WTC11 (cell line): ENCODE data around the gene PRSS33. TPM values are rescaled to one million over a fixed set of nuclear protein-coding genes. Genes with fewer than 3 reads are reported as not detected.
A peak's percentile ranks its signal among the peaks of the same experiment; 100 is the strongest.

ENCODE experiments used
- ATAC-seq: fragments of 200-7000 bp; cut with Tn5 transposase; 2 replicates; pipeline ENCODE4 v1.10.0; 2021; ENCODE audit warnings: mild to moderate bottlenecking, moderate library complexity
- CTCF ChIA-PET: fragments of 300-600 bp; sonication (Branson Sonifier 250); formaldehyde crosslinking; loops from one replicate; lab custom pipeline; 2021; ENCODE audit warnings: antibody characterized with exemption; lab: Charles Lee
- POLR2A ChIA-PET: fragments of 350-600 bp; sonication (Branson Sonifier 250); formaldehyde crosslinking; loops from one replicate; lab custom pipeline; 2021; ENCODE audit warnings: antibody characterized with exemption; lab: Charles Lee
- DNase-seq: peaks from one replicate; pipeline ENCODE4 v3.0.0; 2021; ENCODE audit warnings: low spot score
- H3K27ac Mint-ChIP-seq: 2 replicates; pipeline ENCODE4 v1.8.0; 2021; ENCODE audit warnings: mixed read lengths
- H3K27me3 Mint-ChIP-seq: 2 replicates; pipeline ENCODE4 v1.8.0; 2021; ENCODE audit warnings: low read depth, mild to moderate bottlenecking, moderate library complexity, mixed read lengths
- H3K36me3 Mint-ChIP-seq: 2 replicates; pipeline ENCODE4 v1.8.0; 2021; ENCODE audit warnings: mixed read lengths
- H3K4me1 Mint-ChIP-seq: 2 replicates; pipeline ENCODE4 v1.8.0; 2022; ENCODE audit warnings: mixed read lengths
- H3K4me3 Mint-ChIP-seq: 2 replicates; pipeline ENCODE4 v1.8.0; 2021; ENCODE audit warnings: mild to moderate bottlenecking, moderate library complexity, mixed read lengths
- H3K9me3 Mint-ChIP-seq: 2 replicates; pipeline ENCODE4 v1.8.0; 2021; ENCODE audit warnings: mixed read lengths
- CREM ChIP-seq: sonication (generic); formaldehyde crosslinking; IDR thresholded peaks from 2 replicates; pipeline ENCODE4 v1.8.1; 2022; ENCODE audit warnings: mild to moderate bottlenecking, missing genetic modification reagents, moderate library complexity
- FOXJ3 ChIP-seq: sonication (generic); formaldehyde crosslinking; IDR thresholded peaks from 2 replicates; pipeline ENCODE4 v1.9.0; 2021; ENCODE audit warnings: missing genetic modification reagents, mild to moderate bottlenecking, borderline replicate concordance
- HMGA2 ChIP-seq: fragments of 250-450 bp; sonication (Bioruptor Pico); IDR thresholded peaks from 2 replicates; pipeline ENCODE4 v1.4.0; 2021; ENCODE audit warnings: mild to moderate bottlenecking, moderate library complexity
- IRF2 ChIP-seq: sonication (generic); formaldehyde crosslinking; IDR thresholded peaks from 2 replicates; pipeline ENCODE4 v1.8.0; 2022; ENCODE audit warnings: low read depth, missing genetic modification reagents, borderline replicate concordance
- JUN ChIP-seq: sonication (generic); formaldehyde crosslinking; IDR thresholded peaks from 2 replicates; pipeline ENCODE4 v1.8.0; 2023; ENCODE audit warnings: mild to moderate bottlenecking, missing genetic modification reagents
- NFATC4 ChIP-seq: fragments of 250-450 bp; sonication (Bioruptor Pico); IDR thresholded peaks from 2 replicates; pipeline ENCODE4 v1.9.0; 2021; ENCODE audit warnings: mild to moderate bottlenecking
- PRRX2 ChIP-seq: fragments of 250-450 bp; sonication (Bioruptor Pico); IDR thresholded peaks from 2 replicates; pipeline ENCODE4 v1.8.0; 2021; ENCODE audit warnings: mild to moderate bottlenecking
- RELA ChIP-seq: sonication (generic); formaldehyde crosslinking; IDR thresholded peaks from 2 replicates; pipeline ENCODE4 v1.8.1; 2022; ENCODE audit warnings: missing genetic modification reagents, mild to moderate bottlenecking, borderline replicate concordance
- RORB ChIP-seq: fragments of 250-450 bp; sonication (Bioruptor Pico); IDR thresholded peaks from 2 replicates; pipeline ENCODE4 v1.9.0; 2021; ENCODE audit warnings: mild to moderate bottlenecking
- SMAD4 ChIP-seq: sonication (generic); formaldehyde crosslinking; IDR thresholded peaks from 2 replicates; pipeline ENCODE4 v1.8.0; 2022; ENCODE audit warnings: mild to moderate bottlenecking, missing genetic modification reagents
- SOX15 ChIP-seq: fragments of 250-450 bp; sonication (Bioruptor Pico); IDR thresholded peaks from 2 replicates; pipeline ENCODE4 v1.9.0; 2021; ENCODE audit warnings: mild to moderate bottlenecking
- ZNF121 ChIP-seq: sonication (generic); formaldehyde crosslinking; IDR thresholded peaks from 2 replicates; pipeline ENCODE4 v1.8.0; 2023; ENCODE audit warnings: missing genetic modification reagents
- ZNF423 ChIP-seq: fragments of 250-450 bp; sonication (Bioruptor Pico); IDR thresholded peaks from 2 replicates; pipeline ENCODE4 v2.1.2; 2022; ENCODE audit warnings: mild to moderate bottlenecking, moderate library complexity
- total RNA-seq: library from RNA; stranded (reverse); gene quantifications from 3 replicates; pipeline ENCODE4 v1.2.3, GENCODE V29; 2021
- TF ChIP-seq, protein P1 (sequence below): sonication (generic); formaldehyde crosslinking; IDR thresholded peaks from 2 replicates; pipeline ENCODE4 v1.8.1; 2023; ENCODE audit warnings: mild to moderate bottlenecking, missing genetic modification reagents, borderline replicate concordance
- TF ChIP-seq, protein P2 (sequence below): sonication (generic); formaldehyde crosslinking; IDR thresholded peaks from 2 replicates; pipeline ENCODE4 v1.8.1; 2022; ENCODE audit warnings: low read depth, mild to moderate bottlenecking, moderate library complexity, missing genetic modification reagents, borderline replicate concordance
- TF ChIP-seq, protein P3 (sequence below): fragments of 250-450 bp; sonication (Bioruptor Pico); IDR thresholded peaks from 2 replicates; pipeline ENCODE4 v1.8.0; 2021; ENCODE audit warnings: mild to moderate bottlenecking
- TF ChIP-seq, protein P4 (sequence below): sonication (generic); formaldehyde crosslinking; IDR thresholded peaks from 2 replicates; pipeline ENCODE4 v1.8.0; 2022; ENCODE audit warnings: mild to moderate bottlenecking, missing genetic modification reagents
- TF ChIP-seq, protein P5 (sequence below): sonication (generic); formaldehyde crosslinking; IDR thresholded peaks from 2 replicates; pipeline ENCODE4 v1.8.0; 2022; ENCODE audit warnings: mild to moderate bottlenecking, missing genetic modification reagents
- TF ChIP-seq, protein P6 (sequence below): fragments of 250-450 bp; sonication (Bioruptor Pico); IDR thresholded peaks from 2 replicates; pipeline ENCODE4 v1.9.0; 2021; ENCODE audit warnings: mild to moderate bottlenecking
- TF ChIP-seq, protein P7 (sequence below): sonication (generic); formaldehyde crosslinking; IDR thresholded peaks from 2 replicates; pipeline ENCODE4 v1.8.0; 2022; ENCODE audit warnings: mild to moderate bottlenecking, missing genetic modification reagents
- TF ChIP-seq, protein P8 (sequence below): sonication (generic); formaldehyde crosslinking; IDR thresholded peaks from 2 replicates; pipeline ENCODE4 v1.8.1; 2022; ENCODE audit warnings: low read depth, missing genetic modification reagents, borderline replicate concordance

PRSS33 gene
- total RNA-seq, 1 experiment from 2014 or later, result 0.24 TPM

DNA sequence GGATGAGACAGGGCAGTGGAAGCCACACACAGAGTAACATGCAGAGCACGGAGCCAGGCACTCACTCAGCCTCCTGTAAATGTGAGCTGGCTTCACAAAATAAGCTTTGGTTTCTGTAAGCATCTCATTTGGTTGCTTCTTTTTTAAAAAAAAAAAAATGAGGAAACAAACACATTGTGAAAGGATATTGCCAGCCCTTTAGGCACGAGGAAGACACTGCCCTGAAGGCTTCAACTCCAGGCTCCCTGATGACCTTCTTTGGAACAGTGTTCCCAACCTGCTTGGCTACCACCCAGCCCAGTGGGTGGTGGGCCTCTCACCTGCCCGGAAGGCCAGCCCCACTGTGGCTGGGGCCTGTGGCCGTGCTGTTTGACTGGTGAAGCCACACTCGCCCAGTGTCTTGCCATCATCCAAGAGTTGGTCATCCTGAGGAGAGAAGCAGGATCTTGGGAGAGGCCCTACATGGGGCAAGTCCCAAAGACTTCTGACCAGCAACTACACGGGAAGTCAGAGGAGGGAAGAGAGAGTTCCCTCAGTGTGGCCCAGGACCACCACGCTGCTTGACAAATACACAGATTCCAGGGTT, 12.1 kb downstream of the PRSS33 start:
- ATAC-seq (no peak), DNase-seq (no peak)
- H3K4me3 Mint-ChIP-seq, result peak overlapping the region; percentile 93
- no peaks in the 10 kb centered on the region for H3K27me3 Mint-ChIP-seq
- ChIA-PET CTCF (interaction anchor here (0.8 to 1.4 kb wide), 2 partner anchors 41 to 67 kb away, joined by 3 to 4 read pairs; partner anchors contain the start of gene PRSS21), POLR2A (no interaction called here)
- H3K9me3 Mint-ChIP-seq, result no peaks in the 10 kb centered on the region
- H3K36me3 Mint-ChIP-seq, result peaks cover 31% of the 10 kb centered on the region
- TF ChIP-seq, protein P1, sequence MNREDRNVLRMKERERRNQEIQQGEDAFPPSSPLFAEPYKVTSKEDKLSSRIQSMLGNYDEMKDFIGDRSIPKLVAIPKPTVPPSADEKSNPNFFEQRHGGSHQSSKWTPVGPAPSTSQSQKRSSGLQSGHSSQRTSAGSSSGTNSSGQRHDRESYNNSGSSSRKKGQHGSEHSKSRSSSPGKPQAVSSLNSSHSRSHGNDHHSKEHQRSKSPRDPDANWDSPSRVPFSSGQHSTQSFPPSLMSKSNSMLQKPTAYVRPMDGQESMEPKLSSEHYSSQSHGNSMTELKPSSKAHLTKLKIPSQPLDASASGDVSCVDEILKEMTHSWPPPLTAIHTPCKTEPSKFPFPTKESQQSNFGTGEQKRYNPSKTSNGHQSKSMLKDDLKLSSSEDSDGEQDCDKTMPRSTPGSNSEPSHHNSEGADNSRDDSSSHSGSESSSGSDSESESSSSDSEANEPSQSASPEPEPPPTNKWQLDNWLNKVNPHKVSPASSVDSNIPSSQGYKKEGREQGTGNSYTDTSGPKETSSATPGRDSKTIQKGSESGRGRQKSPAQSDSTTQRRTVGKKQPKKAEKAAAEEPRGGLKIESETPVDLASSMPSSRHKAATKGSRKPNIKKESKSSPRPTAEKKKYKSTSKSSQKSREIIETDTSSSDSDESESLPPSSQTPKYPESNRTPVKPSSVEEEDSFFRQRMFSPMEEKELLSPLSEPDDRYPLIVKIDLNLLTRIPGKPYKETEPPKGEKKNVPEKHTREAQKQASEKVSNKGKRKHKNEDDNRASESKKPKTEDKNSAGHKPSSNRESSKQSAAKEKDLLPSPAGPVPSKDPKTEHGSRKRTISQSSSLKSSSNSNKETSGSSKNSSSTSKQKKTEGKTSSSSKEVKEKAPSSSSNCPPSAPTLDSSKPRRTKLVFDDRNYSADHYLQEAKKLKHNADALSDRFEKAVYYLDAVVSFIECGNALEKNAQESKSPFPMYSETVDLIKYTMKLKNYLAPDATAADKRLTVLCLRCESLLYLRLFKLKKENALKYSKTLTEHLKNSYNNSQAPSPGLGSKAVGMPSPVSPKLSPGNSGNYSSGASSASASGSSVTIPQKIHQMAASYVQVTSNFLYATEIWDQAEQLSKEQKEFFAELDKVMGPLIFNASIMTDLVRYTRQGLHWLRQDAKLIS (CRISPR knock-in tag), result no peak
- TF ChIP-seq RELA (CRISPR knock-in tag) (no peak), PRRX2 (no peak), HMGA2 (no peak), IRF2 (CRISPR knock-in tag) (no peak)
- TF ChIP-seq, protein P2, sequence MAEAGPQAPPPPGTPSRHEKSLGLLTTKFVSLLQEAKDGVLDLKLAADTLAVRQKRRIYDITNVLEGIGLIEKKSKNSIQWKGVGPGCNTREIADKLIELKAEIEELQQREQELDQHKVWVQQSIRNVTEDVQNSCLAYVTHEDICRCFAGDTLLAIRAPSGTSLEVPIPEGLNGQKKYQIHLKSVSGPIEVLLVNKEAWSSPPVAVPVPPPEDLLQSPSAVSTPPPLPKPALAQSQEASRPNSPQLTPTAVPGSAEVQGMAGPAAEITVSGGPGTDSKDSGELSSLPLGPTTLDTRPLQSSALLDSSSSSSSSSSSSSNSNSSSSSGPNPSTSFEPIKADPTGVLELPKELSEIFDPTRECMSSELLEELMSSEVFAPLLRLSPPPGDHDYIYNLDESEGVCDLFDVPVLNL, result no peak
- TF ChIP-seq, protein P3, sequence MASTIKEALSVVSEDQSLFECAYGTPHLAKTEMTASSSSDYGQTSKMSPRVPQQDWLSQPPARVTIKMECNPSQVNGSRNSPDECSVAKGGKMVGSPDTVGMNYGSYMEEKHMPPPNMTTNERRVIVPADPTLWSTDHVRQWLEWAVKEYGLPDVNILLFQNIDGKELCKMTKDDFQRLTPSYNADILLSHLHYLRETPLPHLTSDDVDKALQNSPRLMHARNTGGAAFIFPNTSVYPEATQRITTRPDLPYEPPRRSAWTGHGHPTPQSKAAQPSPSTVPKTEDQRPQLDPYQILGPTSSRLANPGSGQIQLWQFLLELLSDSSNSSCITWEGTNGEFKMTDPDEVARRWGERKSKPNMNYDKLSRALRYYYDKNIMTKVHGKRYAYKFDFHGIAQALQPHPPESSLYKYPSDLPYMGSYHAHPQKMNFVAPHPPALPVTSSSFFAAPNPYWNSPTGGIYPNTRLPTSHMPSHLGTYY (CRISPR knock-in tag), result no peak
- TF ChIP-seq, protein P4, sequence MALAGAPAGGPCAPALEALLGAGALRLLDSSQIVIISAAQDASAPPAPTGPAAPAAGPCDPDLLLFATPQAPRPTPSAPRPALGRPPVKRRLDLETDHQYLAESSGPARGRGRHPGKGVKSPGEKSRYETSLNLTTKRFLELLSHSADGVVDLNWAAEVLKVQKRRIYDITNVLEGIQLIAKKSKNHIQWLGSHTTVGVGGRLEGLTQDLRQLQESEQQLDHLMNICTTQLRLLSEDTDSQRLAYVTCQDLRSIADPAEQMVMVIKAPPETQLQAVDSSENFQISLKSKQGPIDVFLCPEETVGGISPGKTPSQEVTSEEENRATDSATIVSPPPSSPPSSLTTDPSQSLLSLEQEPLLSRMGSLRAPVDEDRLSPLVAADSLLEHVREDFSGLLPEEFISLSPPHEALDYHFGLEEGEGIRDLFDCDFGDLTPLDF (CRISPR knock-in tag), result no peak
- TF ChIP-seq, protein P5, sequence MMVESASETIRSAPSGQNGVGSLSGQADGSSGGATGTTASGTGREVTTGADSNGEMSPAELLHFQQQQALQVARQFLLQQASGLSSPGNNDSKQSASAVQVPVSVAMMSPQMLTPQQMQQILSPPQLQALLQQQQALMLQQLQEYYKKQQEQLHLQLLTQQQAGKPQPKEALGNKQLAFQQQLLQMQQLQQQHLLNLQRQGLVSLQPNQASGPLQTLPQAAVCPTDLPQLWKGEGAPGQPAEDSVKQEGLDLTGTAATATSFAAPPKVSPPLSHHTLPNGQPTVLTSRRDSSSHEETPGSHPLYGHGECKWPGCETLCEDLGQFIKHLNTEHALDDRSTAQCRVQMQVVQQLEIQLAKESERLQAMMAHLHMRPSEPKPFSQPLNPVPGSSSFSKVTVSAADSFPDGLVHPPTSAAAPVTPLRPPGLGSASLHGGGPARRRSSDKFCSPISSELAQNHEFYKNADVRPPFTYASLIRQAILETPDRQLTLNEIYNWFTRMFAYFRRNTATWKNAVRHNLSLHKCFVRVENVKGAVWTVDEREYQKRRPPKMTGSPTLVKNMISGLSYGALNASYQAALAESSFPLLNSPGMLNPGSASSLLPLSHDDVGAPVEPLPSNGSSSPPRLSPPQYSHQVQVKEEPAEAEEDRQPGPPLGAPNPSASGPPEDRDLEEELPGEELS, result no peak
- TF ChIP-seq, protein P6, sequence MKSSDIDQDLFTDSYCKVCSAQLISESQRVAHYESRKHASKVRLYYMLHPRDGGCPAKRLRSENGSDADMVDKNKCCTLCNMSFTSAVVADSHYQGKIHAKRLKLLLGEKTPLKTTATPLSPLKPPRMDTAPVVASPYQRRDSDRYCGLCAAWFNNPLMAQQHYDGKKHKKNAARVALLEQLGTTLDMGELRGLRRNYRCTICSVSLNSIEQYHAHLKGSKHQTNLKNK (CRISPR knock-in tag), result no peak
- H3K27ac Mint-ChIP-seq, result no peak overlapping the region
- H3K4me1 Mint-ChIP-seq, result peaks cover 21% of the 10 kb centered on the region

DNA sequence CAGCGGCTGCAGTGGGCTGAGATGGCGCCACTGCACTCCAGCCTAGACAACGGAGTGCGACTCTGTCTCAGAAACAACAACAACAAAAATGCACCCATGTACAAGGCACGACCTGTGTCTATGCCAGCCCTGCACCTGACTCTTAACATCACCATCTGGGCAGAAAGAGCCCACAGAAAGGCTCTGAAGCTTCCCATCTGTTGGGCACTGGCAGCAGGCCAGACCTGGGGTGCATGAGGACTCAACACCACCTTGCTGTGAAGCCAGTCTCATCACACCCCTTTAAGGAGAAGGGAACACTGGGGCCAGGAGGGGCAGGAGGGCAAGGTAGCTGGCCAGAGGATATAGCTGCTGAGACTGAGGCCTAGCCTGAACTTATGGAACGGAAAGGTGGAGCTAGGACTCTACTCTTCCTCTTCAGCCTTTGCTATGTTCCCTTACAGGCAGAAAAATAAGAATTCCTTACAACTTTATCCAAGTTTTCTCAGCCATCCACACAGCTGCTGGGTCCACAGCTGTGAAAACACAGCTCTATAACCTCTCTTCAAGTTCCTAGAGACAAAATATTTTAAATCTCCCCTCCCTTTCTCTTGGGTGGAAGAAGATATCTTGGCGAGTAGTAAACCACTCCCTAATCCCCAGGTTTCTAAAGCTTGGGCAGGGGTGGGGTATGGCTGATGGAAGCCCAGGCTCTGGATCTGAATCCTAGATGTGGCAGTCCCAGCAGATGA, 13.0 kb downstream of the PRSS33 start:
- Mint-ChIP-seq H3K4me3 (no peak overlapping the region), H3K9me3 (no peaks in the 10 kb centered on the region), H3K4me1 (peaks cover 22% of the 10 kb centered on the region), H3K36me3 (peaks cover 40% of the 10 kb centered on the region), H3K27me3 (no peaks in the 10 kb centered on the region), H3K27ac (no peak overlapping the region)
- DNase-seq, result no peak
- TF ChIP-seq NFATC4 (CRISPR knock-in tag) (no peak), SMAD4 (CRISPR knock-in tag) (no peak), HMGA2 (no peak), ZNF423 (no peak), SOX15 (CRISPR knock-in tag) (no peak), ZNF121 (CRISPR knock-in tag) (no peak), RORB (no peak), JUN (no peak), CREM (CRISPR knock-in tag) (no peak), FOXJ3 (CRISPR knock-in tag) (no peak), IRF2 (CRISPR knock-in tag) (no peak)
- TF ChIP-seq, protein P3 (CRISPR knock-in tag), result no peak
- TF ChIP-seq, protein P7, sequence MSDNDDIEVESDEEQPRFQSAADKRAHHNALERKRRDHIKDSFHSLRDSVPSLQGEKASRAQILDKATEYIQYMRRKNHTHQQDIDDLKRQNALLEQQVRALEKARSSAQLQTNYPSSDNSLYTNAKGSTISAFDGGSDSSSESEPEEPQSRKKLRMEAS, result no peak
- TF ChIP-seq, protein P8, sequence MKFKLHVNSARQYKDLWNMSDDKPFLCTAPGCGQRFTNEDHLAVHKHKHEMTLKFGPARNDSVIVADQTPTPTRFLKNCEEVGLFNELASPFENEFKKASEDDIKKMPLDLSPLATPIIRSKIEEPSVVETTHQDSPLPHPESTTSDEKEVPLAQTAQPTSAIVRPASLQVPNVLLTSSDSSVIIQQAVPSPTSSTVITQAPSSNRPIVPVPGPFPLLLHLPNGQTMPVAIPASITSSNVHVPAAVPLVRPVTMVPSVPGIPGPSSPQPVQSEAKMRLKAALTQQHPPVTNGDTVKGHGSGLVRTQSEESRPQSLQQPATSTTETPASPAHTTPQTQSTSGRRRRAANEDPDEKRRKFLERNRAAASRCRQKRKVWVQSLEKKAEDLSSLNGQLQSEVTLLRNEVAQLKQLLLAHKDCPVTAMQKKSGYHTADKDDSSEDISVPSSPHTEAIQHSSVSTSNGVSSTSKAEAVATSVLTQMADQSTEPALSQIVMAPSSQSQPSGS (CRISPR knock-in tag), result no peak
- ChIA-PET CTCF (no interaction called here), POLR2A (interaction anchor here (0.7 kb wide), 1 partner anchor 21 kb away, joined by 3 read pairs; no protein-coding TSS in a partner anchor)
- ATAC-seq, result no peak
